A673 (cell line): ENCODE measurements around the gene ACLY. TPM values are rescaled to one million over a fixed set of nuclear protein-coding genes. Genes with fewer than 3 reads are reported as not detected.
"Not testable (repeated sequence)": the region's sequence is repeated elsewhere in the genome, so short reads cannot be mapped to it uniquely, and the experiment has no call there.

ENCODE experiments used
- BruUV-seq: library from RNA; stranded (reverse); fragments of 400-500 nt; replicated peaks from 2 replicates; lab custom pipeline; 2021; lab: Mats Ljungman, UMichigan
- CTCF ChIA-PET: fragments of 300-600 bp; sonication (Branson Sonifier 250); formaldehyde crosslinking; loops from one replicate; lab custom pipeline; 2022; ENCODE audit warnings: antibody characterized with exemption; lab: Charles Lee
- POLR2A ChIA-PET: fragments of 300-600 bp; sonication (Branson Sonifier 250); formaldehyde crosslinking; loops from one replicate; lab custom pipeline; 2022; ENCODE audit warnings: antibody characterized with exemption; ENCODE audit not compliant: low non-redundant PET; lab: Charles Lee
- DNase-seq: peaks from one replicate; pipeline ENCODE4 v3.0.0-alpha.2; 2015; ENCODE audit warnings: low spot score
- H3K27ac ChIP-seq: fragments of 200-600 bp; sonication (generic); 2 replicates; pipeline ENCODE4 v1.5.1; 2016; ENCODE audit warnings: mixed run types, low read depth, mild to moderate bottlenecking, mixed read lengths, antibody characterized with exemption, low read length; ENCODE audit not compliant: poor library complexity, severe bottlenecking
- H3K27me3 ChIP-seq: fragments of 200-600 bp; sonication (generic); replicated peaks from 2 replicates; pipeline ENCODE4 v1.6.1; 2017; ENCODE audit warnings: mixed run types, low read depth, mild to moderate bottlenecking, mixed read lengths, antibody characterized with exemption, low read length; ENCODE audit not compliant: insufficient read depth, poor library complexity
- H3K36me3 ChIP-seq: fragments of 200-600 bp; sonication (generic); 2 replicates; pipeline ENCODE4 v1.6.1; 2016; ENCODE audit warnings: mixed run types, mild to moderate bottlenecking, mixed read lengths, antibody characterized with exemption, low read length; ENCODE audit not compliant: insufficient read depth, poor library complexity, severe bottlenecking
- H3K4me1 ChIP-seq: fragments of 200-600 bp; sonication (generic); 2 replicates; pipeline ENCODE4 v1.6.1; 2017; ENCODE audit warnings: mixed run types, mild to moderate bottlenecking, mixed read lengths, antibody characterized with exemption, low read length; ENCODE audit not compliant: insufficient read depth, poor library complexity, severe bottlenecking
- H3K4me3 ChIP-seq: fragments of 200-600 bp; sonication (generic); 2 replicates; pipeline ENCODE4 v1.5.1; 2016; ENCODE audit warnings: low read depth, mixed run types, mild to moderate bottlenecking, mixed read lengths, low read length; ENCODE audit not compliant: poor library complexity, severe bottlenecking
- H3K9me3 ChIP-seq: fragments of 200-600 bp; sonication (generic); 2 replicates; pipeline ENCODE4 v1.6.1; 2016; ENCODE audit warnings: mixed run types, low read depth, mild to moderate bottlenecking, mixed read lengths, antibody characterized with exemption, low read length; ENCODE audit not compliant: poor library complexity, severe bottlenecking
- CTCF ChIP-seq: fragments of 300-800, 200-600 bp; sonication (generic); conservative IDR thresholded peaks from 2 replicates; pipeline ENCODE4 v1.5.1; 2017; ENCODE audit warnings: low read depth, mild to moderate bottlenecking, antibody characterized with exemption, low read length, moderate library complexity, mixed read lengths
- EZH2 ChIP-seq: fragments of 200-600 bp; sonication (generic); IDR thresholded peaks from 2 replicates; pipeline ENCODE4 v1.6.1; 2017; ENCODE audit warnings: borderline replicate concordance, low read depth, mild to moderate bottlenecking, mixed read lengths, antibody characterized with exemption, low read length; ENCODE audit not compliant: poor library complexity, severe bottlenecking
- intact Hi-C: fragments of 100-400 bp; cut with micrococcal nuclease; formaldehyde crosslinking; loops from one replicate; pipeline ENCODE4 v1.10.0; 2022; ENCODE audit not compliant: unreplicated experiment
- total RNA-seq: library from RNA; stranded (reverse); gene quantifications from 2 replicates; pipeline ENCODE4 v1.2.3, GENCODE V29; 2021

The ACLY gene
- total RNA-seq, 1 experiment from 2014 or later, result 175 TPM

DNA sequence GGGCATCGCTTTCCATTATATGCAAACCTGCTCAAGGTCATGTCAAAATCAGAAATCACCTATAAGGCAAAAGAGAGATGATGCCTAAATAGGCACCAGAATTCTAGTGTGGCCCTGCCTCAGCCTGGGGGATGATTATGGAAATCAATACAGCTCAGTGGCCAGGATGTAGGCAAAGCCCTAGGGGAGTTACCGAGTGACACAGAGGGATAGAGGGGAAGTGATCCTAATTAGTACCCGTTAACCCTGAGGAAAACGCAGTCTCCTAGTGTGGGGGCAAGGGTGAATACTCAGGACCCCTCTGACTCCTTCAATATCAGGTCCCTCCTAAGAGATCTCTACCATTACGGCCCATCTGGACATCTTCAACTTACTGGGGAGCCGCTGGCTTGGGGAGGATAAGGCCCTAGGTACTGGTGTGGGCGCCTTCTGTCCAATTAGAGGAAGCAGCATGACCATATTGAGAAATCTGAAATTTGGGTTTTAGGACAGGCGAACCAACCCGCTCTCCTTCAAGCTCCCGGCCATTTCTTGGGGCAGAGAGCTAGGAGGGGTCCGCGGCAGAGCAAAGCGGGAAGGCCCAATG is 83.4 kb downstream of the ACLY start:
- H3K27me3 ChIP-seq, result no peaks in the 10 kb centered on the region
- peaks cover 3% of the 10 kb centered on the region for H3K36me3 ChIP-seq
- intact Hi-C loops, result no loop called here
- peak overlapping the region; percentile 71 for H3K27ac ChIP-seq
- H3K4me1 ChIP-seq, result no peaks in the 10 kb centered on the region
- H3K4me3 ChIP-seq, result peak overlapping the region; percentile 74
- TF ChIP-seq CTCF (no peak), EZH2 (no peak)
- H3K9me3 ChIP-seq, result no peaks in the 10 kb centered on the region
- no peak for DNase-seq
- BruUV-seq, result no TSS peak
- CTCF ChIA-PET, result no interaction called here
- POLR2A ChIA-PET, result no interaction called here

GRCh38 chr17:41829961-41830360 is 88.8 kb downstream of the ACLY start:
- intact Hi-C loops, BruUV-seq, POLR2A ChIA-PET, CTCF ChIA-PET, H3K4me1 ChIP-seq, H3K4me3 ChIP-seq, H3K9me3 ChIP-seq, H3K27me3 ChIP-seq, DNase-seq, H3K27ac ChIP-seq: not testable (repeated sequence)
- H3K36me3 ChIP-seq, result peaks cover 15% of the 10 kb centered on the region

DNA sequence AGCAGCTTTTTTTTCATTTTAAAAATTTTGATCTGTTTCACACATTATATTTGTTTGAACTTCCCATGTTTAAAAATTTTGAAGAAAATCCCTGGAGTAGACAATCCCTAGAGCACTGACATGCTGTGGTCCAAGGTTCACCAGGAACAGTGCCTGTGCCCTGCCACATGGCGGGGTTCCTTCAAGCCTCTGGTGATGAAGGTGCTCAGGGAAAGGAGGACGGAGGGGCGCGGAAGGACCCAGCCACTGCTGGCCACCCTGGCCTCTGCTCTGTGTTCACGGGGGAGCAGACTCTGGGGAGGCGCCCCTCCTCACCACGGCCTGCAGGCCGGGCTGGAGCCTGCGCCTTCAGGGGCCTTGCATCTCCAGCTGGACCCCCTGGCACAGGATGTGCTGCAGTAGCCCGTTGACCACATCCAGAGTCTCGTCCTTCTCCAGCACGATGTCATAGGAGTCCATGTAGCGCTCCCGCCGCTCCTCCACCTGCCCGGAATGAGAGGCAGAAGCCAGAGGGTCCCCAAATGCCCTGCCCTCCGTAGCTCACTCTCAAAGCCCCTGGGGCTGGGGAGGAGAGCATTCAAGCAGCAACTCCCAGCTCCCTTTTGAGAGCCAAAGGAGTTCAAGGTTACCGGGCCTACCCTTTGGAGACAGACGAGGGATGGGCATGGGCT is 93.4 kb downstream of the ACLY start:
- H3K4me3 ChIP-seq, result no peak overlapping the region
- H3K4me1 ChIP-seq, result no peaks in the 10 kb centered on the region
- H3K9me3 ChIP-seq, result no peaks in the 10 kb centered on the region
- CTCF ChIA-PET, result no interaction called here
- DNase-seq, result no peak
- H3K27me3 ChIP-seq, result no peaks in the 10 kb centered on the region
- peaks cover 12% of the 10 kb centered on the region for H3K36me3 ChIP-seq
- intact Hi-C loops, result no loop called here
- no peak overlapping the region for H3K27ac ChIP-seq
- POLR2A ChIA-PET, result no interaction called here
- TF ChIP-seq EZH2 (no peak), CTCF (no peak)
- no TSS peak for BruUV-seq
